AG20443 (cell line): Measurements from ENCODE around the gene MESP1.

Experiments used
- DNase-seq: peaks from one replicate; pipeline ENCODE4 v3.0.0; 2012; ENCODE audit warnings: low spot score, mixed read lengths

The MESP1 gene

DNA sequence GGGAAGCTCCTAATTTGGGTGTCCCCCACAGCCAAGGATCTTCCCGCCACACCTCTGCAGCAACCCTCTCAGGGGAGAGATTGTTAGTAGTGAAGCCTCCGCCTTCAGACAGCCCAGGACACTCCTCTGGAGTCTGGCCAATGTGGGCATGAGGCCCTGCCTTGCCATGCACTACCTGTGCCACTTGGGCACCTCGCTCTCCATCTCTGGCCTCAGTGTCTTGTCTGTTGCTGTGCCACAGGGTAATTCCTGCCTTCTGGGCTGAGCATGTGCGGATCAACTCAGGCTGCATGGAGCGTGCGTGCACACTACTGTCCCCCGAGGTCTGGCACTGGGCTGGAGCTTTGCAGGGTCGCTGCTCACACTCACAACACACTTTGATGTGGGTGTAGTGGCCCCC is 7.9 kb upstream of the MESP1 start:
- no peak for DNase-seq

DNA sequence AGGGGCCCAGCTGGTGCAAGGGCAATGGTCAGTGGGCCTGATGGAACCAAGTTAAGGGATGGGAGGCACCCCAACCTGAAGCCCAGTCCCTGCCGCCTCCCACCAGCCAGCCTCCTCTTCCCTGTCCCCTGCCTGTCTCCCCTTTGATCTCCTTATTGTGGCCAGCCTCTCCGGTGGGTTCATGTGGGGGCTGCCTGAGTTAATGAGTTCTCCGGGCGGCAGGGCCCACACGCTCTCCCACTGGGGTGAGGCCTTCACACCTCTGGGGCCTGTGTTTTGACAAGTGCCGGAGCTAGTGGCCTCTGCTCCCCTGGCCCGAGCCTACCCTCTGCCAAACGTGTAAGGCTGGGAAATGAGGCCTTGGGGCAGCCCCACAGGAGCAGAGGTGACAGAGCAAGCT is 7.2 kb upstream of the MESP1 start:
- DNase-seq, result no peak

DNA sequence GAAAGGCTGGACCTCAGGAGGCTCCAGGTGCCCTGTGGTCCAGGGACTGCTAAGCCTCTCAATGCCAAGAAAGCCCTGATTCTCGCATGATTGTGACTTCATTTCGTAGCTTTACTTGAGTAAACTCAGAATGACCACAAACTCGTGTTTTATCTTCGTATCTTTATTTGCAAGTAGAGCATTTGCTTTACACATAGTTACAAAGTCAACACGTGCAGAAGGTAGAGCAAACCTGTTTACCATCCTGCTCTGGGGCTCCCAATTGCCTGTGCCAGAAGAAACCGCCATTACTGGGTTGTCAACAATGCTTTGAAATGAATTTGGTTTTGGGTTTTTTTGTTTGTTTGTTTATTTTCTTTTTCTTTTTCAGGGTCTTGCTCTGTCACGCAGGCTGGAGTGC is 5.8 kb upstream of the MESP1 start:
- DNase-seq, result no peak

DNA sequence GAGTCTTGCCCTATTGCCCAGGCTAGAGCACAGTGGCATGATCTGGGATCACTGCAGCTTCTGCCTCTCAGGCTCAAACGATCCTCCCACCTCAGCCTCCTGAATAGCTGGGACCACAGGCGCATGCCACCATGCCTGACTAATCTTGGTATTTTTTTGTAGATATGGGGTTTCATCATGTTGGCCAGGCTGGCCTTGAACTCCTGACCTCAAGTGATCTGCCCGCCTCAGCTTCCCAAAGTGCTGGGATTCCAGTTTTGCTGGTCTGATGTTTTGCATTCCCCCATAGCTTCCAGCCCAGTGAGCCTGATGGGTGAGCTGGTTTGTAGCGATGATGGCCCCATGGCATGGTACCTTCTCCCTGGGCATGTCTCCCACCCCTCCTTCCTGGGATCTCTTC is 4.7 kb upstream of the MESP1 start:
- no peak for DNase-seq

DNA sequence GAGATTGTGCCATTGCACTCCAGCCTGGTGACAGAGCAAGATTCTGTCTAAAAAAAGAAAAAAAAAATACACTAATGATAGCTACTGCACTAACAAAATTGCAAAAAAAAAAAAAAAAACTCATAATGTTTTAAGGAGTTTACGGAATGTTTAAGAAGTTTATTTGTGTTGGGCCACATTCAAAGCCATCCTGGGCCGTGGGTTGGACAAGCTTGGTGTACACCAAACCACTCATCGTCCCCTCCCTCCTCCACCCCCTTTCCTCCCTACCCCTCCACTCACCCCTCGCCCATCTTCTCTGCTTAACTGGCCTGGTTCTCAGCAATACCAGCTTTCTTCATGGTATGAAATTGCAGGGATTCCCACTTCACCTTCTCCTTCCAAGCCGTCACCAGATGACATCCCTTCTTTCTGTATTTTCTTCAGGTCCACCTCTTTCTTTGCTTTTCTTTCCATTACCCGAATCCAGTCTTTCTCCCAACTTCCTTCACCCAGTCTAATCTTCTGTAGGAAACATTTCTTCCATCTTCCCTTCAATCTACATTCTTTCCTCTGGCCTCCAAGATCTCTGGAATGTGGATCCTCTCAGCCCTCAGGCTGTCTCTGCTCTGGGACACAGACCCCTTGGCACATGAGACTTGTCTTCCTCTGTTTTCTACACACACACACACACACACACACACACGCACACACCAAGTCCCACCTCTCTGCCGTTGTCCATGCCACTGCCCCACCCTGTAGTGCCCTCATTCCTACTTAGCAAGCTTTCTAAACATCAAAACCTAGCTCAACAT is 3.5 kb upstream of the MESP1 start:
- no peak for DNase-seq

DNA sequence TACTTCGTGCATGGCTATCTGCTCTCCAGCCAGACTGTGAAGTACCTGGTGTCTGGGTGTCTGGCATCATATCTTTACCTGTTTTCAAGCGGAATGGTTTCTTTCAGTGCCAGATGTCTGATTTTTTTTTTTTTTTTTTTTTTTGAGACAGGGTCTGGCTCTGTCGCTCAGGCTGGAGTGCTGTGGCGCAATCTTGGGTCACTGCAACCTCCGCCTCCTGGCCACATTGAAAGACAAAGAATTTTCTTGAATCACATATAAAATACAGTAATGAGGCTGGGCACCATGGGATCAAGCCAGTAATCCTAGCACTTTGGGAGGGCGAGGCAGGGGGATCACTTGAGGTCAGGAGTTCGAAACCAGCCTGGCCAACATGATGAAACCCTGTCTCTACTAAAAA is 2.8 kb upstream of the MESP1 start:
- no peak for DNase-seq

DNA sequence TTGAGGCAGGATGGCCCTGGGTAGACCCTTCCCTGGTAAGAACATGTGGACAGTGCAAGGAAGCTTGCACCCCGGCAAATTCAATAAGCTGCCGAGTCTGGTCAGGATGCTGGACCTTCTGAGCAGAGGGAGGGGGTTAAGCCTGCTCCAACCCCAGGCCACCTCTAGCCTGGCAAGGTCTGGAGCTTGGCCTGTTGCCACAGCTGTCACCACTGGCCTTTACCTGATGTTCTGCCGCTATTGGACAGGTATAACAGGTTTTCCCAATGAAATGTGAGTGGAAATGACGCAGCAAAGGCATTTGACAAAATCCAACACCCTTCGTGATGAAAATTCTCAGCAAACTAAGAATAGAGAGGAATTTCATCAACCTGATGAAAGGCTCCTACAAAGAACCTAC is 699 bp upstream of the MESP1 start:
- DNase-seq, result no peak

DNA sequence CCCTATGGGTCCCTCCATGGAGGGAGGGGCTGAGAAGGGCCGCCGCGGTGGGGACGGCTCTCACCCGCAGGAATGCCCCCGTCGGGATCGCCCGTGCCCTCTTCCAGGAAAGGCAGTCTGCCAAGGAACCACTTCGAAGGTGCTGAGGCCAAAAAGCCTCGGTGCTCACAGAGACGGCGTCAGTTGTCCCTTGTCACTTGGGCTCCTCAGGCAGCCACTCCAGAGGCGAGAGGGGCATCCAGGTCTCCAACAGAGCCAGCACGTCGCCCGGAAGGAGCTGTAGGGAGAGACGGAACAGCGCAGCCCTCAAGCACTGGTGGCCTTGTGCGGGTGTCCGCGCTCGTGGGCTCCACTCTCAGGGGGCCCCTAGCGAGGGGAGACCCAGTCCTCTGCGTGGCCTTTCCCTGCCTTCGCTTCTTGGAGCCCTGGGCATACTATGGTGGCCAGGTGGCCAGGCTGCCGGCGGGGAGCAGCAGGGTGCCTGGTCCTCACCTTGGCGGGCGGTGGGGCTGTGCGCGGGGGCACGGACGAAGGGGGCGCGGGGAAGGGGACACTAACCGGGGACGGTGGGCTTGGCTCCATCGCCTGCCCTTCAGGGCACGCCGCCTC is 994 bp downstream of the MESP1 start:
- DNase-seq, result no peak

DNA sequence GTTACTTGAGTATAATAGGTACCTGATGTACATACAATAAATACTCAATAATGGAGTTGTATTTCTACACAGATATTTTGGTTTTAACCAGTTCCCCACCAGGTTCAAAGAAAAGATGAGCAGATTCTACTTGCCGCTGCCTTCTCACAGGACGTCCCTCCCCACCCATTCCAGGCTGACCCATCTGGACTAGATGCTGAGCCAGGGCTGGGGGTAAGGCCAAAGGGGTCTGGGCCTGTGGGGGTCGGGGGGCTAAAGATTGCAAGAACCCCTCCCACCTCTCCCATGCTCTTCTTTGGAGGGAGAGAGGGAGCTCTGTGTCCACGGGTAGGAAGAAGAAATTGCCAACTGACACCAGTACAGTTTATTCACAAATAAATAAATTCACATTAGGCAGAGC is 1.5 kb downstream of the MESP1 start:
- DNase-seq, result no peak

DNA sequence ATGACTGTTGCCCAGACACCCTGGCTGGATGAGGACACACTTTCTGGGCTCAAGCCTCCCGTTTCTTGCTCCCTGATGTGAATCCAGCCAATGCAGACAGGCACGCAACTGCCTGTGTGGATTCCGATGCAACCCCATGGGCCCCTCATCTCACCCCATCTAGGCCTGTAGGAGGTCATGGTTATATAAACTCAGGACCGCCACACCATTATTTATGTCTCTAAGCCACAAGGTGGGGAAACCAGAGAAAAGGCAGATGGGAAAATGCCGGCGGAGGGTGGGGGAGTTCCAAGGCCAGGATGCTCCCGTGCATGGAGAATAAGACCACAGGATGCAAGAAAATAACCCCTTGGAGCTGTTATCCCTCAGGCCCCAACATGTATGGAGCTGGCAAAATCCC is 2.0 kb downstream of the MESP1 start:
- DNase-seq, result no peak

DNA sequence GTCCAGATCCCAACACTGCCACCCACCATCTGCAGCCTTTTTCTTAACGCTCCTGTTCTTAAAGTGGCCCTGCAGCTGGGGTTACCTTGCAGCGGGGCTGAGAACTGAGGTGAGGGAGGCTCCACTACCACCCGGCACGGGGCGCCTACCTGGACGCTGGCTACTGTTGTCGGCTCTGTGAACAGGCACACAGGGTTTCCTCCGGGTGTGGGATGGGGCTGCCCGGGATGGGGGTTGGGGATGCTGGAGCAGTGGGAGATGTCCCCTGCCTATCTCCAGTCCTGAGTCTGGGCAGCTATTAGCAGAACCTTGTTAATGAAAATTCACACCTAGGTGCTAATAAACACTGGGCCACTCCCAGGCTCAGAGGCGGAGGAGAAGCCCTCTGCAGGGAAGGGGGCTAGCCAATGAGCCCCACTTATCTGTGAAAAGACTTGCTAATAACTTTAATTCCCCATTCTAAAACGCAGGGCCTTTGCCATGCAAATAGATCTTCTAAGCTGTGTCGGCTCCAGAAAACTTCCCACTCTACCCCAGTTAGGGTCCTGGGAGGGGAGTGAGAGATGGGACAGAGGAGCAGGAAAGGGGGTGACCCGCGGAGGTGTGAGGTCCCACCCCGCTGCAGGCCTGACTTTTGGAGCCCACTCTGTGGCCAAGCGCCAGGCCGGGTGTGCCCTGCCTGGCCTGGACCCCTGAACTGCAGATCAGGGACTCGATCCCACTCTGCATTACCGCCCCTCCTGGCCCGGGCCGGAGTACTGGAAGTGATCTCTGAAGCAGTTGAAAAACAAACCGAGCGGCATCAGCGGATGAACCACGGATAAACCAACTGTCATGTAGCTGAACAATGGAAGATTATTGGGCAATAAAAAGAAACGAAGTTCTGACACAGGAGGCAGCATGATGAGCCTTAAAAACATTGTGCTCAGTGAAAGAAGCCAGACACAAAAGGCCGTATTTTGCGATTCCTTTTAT is 3.1 kb downstream of the MESP1 start:
- no peak for DNase-seq

DNA sequence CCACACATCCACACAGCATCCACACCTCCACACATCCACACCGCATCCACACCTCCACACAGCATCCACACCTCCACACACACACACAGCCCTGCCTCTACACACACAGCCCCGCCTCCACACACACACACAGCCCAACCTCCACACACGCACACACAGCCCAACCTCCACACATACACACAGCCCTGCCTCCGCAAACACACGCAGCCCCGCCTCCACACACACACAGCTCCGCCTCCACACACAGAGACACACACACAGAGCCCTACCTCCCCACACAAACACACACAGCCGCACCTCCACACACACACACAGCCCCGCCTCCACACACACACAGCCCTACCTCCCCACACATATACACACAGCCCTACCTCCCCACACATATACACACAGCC is 4.7 kb downstream of the MESP1 start:
- no peak for DNase-seq

DNA sequence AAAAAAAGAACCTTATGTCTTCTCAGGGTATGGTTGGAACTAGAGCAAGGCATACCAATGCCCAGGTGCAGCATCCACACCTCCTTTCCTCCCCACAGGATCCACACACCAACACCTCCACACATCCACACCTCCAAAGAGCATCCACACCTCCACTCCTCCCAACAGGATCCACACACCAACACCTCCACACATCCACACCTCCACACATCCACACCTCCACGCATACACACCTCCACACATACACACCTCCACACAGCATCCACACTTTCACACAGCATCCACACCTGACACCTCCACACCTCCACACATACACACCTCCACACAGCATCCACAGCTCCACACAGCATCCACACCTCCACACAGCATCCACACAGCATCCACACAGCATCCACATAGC is 5.3 kb downstream of the MESP1 start:
- no peak for DNase-seq

DNA sequence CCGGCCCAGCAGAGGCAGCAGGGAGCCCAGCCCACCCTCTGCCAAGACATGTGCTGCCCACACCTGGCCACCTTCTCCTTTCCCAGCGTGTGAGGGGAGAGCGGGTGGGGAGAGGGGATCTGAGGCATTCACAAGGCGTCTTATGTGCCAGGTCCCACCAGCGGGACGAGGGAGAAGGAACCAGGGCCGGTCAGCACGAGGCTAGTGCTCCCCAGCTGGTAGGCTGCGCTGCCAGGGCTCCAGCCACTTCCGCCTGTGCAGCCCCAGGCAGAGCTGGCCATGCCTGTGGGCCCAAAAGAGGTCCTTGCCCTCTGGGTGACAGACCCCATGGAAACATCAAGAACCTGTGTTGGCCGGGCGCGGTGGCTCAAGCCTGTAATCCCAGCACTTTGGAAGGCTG is 5.9 kb downstream of the MESP1 start:
- no peak for DNase-seq

DNA sequence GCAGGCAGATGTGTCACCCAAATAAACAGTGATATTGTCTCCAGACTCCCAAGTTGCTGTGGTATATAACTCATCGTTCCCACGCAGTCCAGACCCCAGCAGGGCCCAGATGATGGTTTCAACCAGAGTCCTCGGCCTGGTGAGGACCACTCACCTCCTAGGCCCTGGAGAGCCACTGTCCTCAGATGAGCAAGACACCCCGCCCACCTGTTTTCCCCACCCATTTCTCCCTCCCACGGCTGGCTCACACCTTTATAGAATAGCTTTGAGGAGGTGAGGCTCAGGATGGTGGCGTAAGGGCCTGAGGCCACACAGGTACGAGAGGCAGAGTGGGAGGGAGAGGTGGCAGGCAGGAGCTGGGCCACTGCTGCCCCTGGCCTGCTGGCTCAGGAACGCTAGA is 7.5 kb downstream of the MESP1 start:
- no peak for DNase-seq

DNA sequence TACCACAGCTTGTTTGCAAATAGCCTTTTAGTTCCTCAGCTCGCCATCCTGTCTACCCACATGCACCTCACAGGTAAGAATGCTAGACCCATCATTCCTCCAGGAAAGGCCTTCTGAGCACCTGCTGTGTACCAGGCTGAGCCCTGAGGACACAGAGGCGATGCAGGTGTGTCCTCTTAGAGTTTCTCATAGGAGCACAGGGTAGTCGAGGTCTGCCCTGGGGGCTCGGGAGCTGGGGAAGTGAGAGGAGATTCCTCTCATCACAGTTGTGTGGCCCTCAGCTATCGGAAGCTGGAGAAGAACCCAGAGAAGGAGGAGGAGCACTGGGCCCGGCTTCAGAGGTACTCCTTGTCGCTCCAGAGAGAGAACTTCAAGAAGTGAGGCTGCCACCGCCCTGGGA is 8.0 kb downstream of the MESP1 start:
- DNase-seq, result no peak

DNA sequence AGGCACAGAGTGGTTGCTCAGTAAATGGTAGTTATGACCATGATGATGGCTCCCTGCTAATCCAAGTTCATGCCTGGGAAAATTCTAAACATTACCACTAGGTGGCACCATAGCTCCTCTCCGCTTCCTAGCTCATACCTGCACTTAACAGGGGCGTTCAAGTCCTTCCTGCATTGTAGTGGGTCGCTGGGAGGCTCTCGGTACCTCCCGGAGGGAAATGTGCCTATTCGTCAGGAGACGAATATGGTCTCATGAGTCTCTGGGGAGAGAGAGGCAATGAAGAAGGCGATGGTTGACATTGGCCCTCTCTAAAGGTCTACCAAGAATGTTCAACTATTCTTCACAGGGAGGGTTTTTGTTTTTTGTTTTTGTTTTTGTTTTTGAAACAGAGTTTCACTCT is 10.9 kb downstream of the MESP1 start:
- peak; percentile 79 for DNase-seq

DNA sequence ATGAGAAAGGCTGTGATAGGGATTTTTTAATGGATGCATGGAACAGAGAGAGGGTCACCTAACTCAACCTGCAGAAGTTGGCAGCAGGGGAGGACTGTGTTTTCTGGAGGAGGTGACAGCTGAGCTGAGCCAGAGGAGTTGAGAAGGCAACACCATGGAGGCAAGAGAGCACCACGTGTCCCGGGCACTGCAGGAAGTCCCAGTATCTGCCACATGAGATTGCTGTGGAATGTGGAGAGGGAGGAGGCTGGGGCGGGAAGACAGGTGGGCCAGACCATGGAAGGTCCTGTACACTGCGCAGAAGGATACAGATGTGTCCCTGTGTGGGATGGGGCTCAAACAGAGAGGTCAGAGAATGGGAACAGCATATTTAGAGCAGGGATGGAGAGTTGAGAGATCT is 15.3 kb downstream of the MESP1 start:
- DNase-seq, result no peak

DNA sequence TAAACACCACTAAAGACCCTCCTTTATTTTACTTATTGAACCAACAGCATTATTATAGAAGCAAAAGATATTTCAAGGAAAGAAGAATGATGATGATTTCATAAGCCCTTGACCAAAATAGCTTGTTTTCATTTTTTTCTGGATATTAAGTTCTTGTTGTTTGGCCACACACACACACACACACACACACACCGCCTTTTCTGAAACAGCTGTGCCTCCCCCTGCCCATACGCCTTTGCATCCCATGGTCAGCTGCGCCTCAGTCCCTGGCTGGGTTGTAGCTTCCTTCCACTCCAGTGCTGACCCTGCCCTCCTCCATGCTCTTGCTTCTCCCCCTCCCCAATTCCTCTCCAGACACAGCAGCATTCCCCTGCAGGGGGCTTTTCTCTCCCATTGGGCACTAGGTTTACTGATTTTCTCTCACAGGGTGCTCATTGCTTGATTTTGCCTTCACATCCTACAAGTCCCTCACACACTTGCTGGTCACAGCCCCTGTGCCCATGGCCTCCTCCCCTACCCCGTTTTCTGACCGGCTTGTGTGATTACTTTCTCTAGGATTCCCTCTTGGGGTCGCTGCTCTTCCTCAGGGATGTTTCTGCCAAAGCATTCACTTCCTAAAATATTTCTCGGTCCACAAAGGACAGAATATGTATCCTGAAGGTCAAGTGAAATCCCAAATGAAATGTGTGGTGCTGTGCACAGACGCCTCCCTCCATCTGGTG is 18.4 kb downstream of the MESP1 start:
- DNase-seq, result no peak

DNA sequence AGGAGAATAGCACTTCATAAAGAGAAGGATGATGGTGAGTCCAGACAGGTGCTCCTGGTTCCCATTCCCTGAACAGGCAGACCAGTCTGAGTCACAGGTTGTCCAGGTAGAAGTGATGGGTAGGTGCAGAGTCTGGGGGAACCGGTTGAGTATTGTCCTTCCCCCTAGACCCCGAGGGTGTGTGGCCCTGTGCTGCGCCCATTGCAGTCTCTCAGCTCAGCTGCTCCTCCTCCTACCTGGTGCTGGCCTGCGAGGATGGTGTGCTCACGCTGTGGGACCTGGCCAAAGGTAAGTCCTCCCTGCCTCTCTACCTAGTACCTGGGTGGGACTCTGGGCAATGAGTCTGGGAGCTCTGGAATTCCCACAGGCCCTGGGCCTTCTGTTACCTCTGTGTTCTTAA is 19.8 kb downstream of the MESP1 start:
- DNase-seq, result no peak

DNA sequence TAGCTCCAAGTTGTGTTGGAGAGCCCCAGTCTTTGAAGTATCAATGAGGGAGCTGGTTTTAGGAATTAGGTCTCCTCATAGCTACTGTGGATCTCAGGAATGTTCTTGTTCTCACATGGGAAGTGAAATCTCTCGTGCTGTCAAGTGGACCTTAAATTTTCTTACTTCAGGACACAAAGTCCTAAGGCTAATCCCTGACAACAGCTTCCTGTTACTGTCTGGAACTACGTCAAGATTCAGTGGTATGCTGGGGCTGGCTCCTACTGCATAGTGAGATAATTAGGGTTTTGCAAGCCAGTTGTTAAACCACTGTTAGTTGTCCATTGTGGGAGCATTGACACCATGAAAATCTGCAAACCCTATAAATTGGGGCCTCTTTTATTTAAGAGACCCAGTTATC is 22.8 kb downstream of the MESP1 start:
- DNase-seq, result peak; percentile 50

DNA sequence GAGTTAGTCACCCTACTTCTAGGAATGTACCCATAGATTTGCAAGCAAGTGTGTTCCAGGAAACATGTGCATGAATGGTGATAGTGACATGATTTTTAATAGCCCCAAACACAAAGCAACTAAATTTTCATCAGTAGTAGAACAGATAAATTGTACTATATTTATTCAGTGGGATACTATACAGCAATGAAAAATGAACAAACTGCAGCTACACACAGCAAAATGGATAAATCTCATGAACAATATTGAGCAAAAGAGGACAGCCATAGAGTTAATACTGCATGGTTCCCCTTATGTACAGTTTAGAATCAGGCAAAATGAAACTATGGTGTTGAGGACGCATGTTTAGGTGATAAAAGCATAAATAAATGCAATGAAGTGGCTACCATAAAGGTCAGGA is 26.0 kb downstream of the MESP1 start:
- no peak for DNase-seq
